ENCODE results near the gene BLMH. TPM values are rescaled to one million over a fixed set of nuclear protein-coding genes. Genes with fewer than 3 reads are reported as not detected.
"Not testable (repeated sequence)": the region's sequence is repeated elsewhere in the genome, so short reads cannot be mapped to it uniquely, and the experiment has no call there.

The BLMH gene
- polyA plus RNA-seq, 1 of the 3 experiments (the other 2 are of a cell fraction) = 19.4 TPM

GRCh38 chr17:30207655-30208054 lies 84.1 kb downstream of the BLMH start (continued):
- TF ChIP-seq CTCF (IDR thresholded peaks at IDR 0.05) (no peak), REST (IDR thresholded peaks at IDR 0.05; ENCODE audit: low read depth, low read length) (no peak), TAF1 (IDR thresholded peaks at IDR 0.05; ENCODE audit: borderline replicate concordance, low read depth, low read length) (no peak)

- Histone ChIP-seq H3K27ac (ENCODE audit: low read depth in 2 of 2, low read length in 1 of 2) (no peak overlapping the region), H3K9ac (no peak overlapping the region), H3K9me3 (no peaks in the 10 kb centered on the region), H3K4me1 (ENCODE audit: control insufficient read depth in 1 of 2, insufficient read depth in 2 of 2, low read depth in 1 of 2, low read length in 1 of 2) (peaks cover 0 to 4% of the 10 kb centered on the region in 2 experiments; a peak in 1 of 4 replicates), H3K4me2 (no peak overlapping the region), H3K36me3 (replicated peaks in 1 of 2; ENCODE audit: control insufficient read depth in 1 of 2, insufficient read depth in 2 of 2, low read length in 1 of 2) (no peaks in the 10 kb centered on the region), H2AFZ (ENCODE audit: low read depth) (no peak overlapping the region), H3K4me3 (ENCODE audit: low read depth in 2 of 2, low read length in 1 of 2) (no peak overlapping the region), H3K79me2 (ENCODE audit: insufficient read depth) (no peaks in the 10 kb centered on the region), H4K20me1 (ENCODE audit: insufficient read depth) (no peaks in the 10 kb centered on the region), H3K27me3 (ENCODE audit: insufficient read depth) (no peaks in the 10 kb centered on the region), H3K9me2 (no peaks in the 10 kb centered on the region), H3F3A (replicated peaks; ENCODE audit: insufficient read depth) (no peaks in the 10 kb centered on the region)
- no peak for TF ChIP-seq RCOR1 (IDR thresholded peaks at IDR 0.05; ENCODE audit: low read length)
- no peak for TF ChIP-seq MEF2A (IDR thresholded peaks at IDR 0.05; ENCODE audit: borderline replicate concordance, low read depth)
- TF ChIP-seq PBX3 (IDR thresholded peaks at IDR 0.05) = no peak
- no peak for TF ChIP-seq GABPA (IDR thresholded peaks at IDR 0.05; ENCODE audit: low read depth)
- no peak for TF ChIP-seq FOSL2 (IDR thresholded peaks at IDR 0.05; ENCODE audit: borderline replicate concordance, low read depth)
- TF ChIP-seq FOXM1 (IDR thresholded peaks at IDR 0.05; ENCODE audit: low read depth) = no peak
- no peak for TF ChIP-seq NRF1 (IDR thresholded peaks at IDR 0.05; ENCODE audit: low read depth, low read length)
- TF ChIP-seq FOXJ3 (CRISPR knock-in tag; IDR thresholded peaks at IDR 0.05) = no peak
- no peak for TF ChIP-seq SIN3A (IDR thresholded peaks at IDR 0.05; ENCODE audit: borderline replicate concordance, low read depth, low read length)
- TF ChIP-seq REST (IDR thresholded peaks at IDR 0.05; ENCODE audit: low read depth, low read length) = no peak
- no peak for TF ChIP-seq MAX (IDR thresholded peaks at IDR 0.05; ENCODE audit: low read depth)
- no peak for TF ChIP-seq EP300 (IDR thresholded peaks at IDR 0.05; ENCODE audit: borderline replicate concordance in 1 of 2, low read depth in 1 of 2, low read length in 1 of 2)
- TF ChIP-seq TCF12 (IDR thresholded peaks at IDR 0.05) = no peak
- no peak for TF ChIP-seq RFX5 (IDR thresholded peaks at IDR 0.05; ENCODE audit: low read length)
- 93% methylated on average over 6 of the region's 6 CpGs for WGBS (ENCODE audit: low lambda C conversion rate)
- DNase-seq = peak; percentile 1
- ChIA-PET POLR2A (no interaction called here), CTCF (interaction anchor here (1.0 to 4.5 kb wide), 5 partner anchors 22 to 98 kb away, joined by 3 to 13 read pairs (median 3); no protein-coding TSS in a partner anchor)
These were observed 88.2 kb downstream of the BLMH start for GRCh38 chr17:30203471-30203981.

GRCh38 chr17:30200656-30201055 lies 91.1 kb downstream of the BLMH start:
- H3K79me2 ChIP-seq (ENCODE audit: insufficient read depth); DNase-seq; H4K20me1 ChIP-seq (ENCODE audit: insufficient read depth); H3K36me3 ChIP-seq (replicated peaks in 1 of 2; ENCODE audit: control insufficient read depth in 1 of 2, insufficient read depth in 2 of 2, low read length in 1 of 2); H3K27me3 ChIP-seq (ENCODE audit: insufficient read depth); H3F3A ChIP-seq (replicated peaks; ENCODE audit: insufficient read depth); H3K9me3 ChIP-seq; H3K4me2 ChIP-seq; H3K4me3 ChIP-seq (ENCODE audit: low read depth in 2 of 2, low read length in 1 of 2); POLR2A ChIA-PET; H2AFZ ChIP-seq (ENCODE audit: low read depth); H3K27ac ChIP-seq (ENCODE audit: low read depth in 2 of 2, low read length in 1 of 2); H3K9me2 ChIP-seq; H3K9ac ChIP-seq; H3K4me1 ChIP-seq (ENCODE audit: control insufficient read depth in 1 of 2, insufficient read depth in 2 of 2, low read depth in 1 of 2, low read length in 1 of 2): not testable (repeated sequence)
- 87% methylated on average over 7 of the region's 9 CpGs for WGBS (ENCODE audit: low lambda C conversion rate)
- CTCF ChIA-PET = interaction anchor here (2.3 kb wide), 1 partner anchor 96 kb away, joined by 8 read pairs; no protein-coding TSS in a partner anchor
